T-helper 2 cell treated with Interferon-gamma antibody and Interleukin-4, amounts not matched to agents 5 μg/mL and 100 μg/mL, for 36 hours (primary cell): ENCODE measurements around the gene HLA-DMB.

Source experiments
- DNase-seq: peaks from one replicate; pipeline ENCODE4 v3.0.0; 2021; ENCODE audit warnings: low spot score
- H3K27ac Mint-ChIP-seq: one replicate; pipeline ENCODE4 v1.8.0; 2021; ENCODE audit warnings: mild to moderate bottlenecking, mixed read lengths
- H3K27me3 Mint-ChIP-seq: one replicate; pipeline ENCODE4 v1.8.0; 2021; ENCODE audit warnings: low read depth, mixed read lengths
- H3K36me3 Mint-ChIP-seq: one replicate; pipeline ENCODE4 v1.8.0; 2021; ENCODE audit warnings: low read depth, mixed read lengths
- H3K4me1 Mint-ChIP-seq: one replicate; pipeline ENCODE4 v1.8.0; 2021; ENCODE audit warnings: low read depth, mixed read lengths
- H3K4me3 Mint-ChIP-seq: one replicate; pipeline ENCODE4 v1.8.0; 2022; ENCODE audit warnings: mild to moderate bottlenecking, moderate library complexity, mixed read lengths
- H3K9me3 Mint-ChIP-seq: one replicate; pipeline ENCODE4 v1.8.0; 2021; ENCODE audit warnings: mixed read lengths

The HLA-DMB gene

DNA sequence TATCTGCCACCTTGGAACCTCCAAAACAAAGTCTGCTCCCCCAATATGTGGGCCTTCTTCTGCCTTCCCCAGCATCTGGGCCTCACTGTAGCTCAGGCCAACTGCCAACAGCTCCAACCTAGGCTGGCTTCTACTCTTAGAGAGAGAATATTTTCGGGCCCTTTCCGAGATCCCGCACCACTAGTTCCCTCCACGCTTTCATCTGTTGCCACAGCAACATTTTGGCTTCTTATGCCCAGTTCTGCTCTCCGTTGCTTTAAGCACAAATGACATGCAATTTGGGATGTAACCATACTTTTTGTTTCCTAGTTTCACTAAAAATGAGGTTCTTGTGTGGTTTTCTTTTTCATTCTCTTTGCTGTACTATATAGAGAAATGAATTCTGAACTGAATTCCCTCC lies 53.2 kb downstream of the HLA-DMB start:
- no peak for DNase-seq
- no peak overlapping the region for H3K27ac Mint-ChIP-seq
- no peaks in the 10 kb centered on the region for H3K36me3 Mint-ChIP-seq
- no peaks in the 10 kb centered on the region for H3K4me1 Mint-ChIP-seq
- peaks cover 2% of the 10 kb centered on the region for H3K27me3 Mint-ChIP-seq
- no peaks in the 10 kb centered on the region for H3K9me3 Mint-ChIP-seq
- no peak overlapping the region for H3K4me3 Mint-ChIP-seq

DNA sequence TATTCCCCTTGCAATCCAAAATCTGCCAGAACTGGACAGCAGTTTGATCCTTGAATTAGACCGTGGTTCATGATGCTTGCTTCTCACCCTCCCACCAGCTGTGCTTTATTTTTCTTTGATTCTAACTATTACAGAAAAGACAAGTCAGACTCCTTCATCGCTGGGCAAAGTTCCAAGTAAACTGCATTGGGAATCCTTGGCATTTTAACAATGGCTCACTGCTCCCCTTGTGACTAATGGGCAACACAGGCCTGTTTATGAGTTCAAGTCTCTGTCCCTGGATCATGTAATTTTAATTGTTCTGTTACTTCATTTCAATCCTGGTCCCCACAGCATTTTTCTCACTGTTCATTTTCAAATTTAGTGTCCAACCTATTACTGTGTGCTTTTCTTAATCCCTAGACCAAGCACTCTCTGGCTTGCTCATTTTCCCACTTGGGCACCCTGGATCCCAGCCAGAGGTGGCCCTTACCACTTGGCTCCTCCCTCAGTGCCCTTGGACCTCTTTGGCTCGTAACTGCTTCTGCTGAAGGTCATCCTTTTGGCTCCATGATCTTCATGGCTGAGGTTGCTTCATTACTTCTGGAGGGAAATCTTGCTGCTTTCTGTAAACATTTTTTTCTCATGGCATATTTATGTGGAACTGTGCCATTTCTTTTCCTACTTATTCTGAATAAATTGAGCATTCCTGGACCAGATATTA lies 54.0 kb downstream of the HLA-DMB start:
- DNase-seq: no peak
- no peak overlapping the region for H3K4me3 Mint-ChIP-seq
- H3K36me3 Mint-ChIP-seq: no peaks in the 10 kb centered on the region
- H3K27ac Mint-ChIP-seq: no peak overlapping the region
- H3K9me3 Mint-ChIP-seq: no peaks in the 10 kb centered on the region
- H3K4me1 Mint-ChIP-seq: no peaks in the 10 kb centered on the region
- peaks cover 2% of the 10 kb centered on the region for H3K27me3 Mint-ChIP-seq

DNA sequence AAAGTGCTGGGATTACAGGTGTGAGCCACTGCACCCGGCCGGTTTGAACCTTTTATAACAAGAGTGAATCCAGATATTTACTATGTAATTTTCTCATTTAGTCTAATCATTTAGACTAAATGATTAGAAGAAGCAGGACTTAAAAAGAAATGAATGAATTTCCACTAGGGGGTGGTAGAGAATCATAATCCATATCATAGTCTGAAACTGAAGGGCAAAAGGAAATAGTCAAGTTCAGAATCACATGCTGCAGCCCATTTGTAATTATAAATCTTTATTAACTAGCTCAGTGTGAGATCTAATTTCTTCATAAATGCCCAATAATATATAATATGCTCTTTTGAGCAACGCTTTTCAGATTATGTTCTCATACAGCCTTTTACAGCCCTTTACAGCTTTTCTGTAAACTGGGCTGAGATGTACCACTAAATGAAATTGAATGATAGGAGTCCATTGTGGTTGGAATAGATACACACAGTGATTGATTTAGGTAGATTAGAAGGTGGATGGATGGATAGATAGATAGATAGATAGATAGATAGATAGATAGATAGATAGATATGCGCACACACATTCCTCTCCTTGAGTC lies 55.0 kb downstream of the HLA-DMB start:
- Mint-ChIP-seq H3K4me1 (no peaks in the 10 kb centered on the region), H3K27ac (no peak overlapping the region), H3K27me3 (peaks cover 2% of the 10 kb centered on the region), H3K4me3 (no peak overlapping the region), H3K9me3 (no peaks in the 10 kb centered on the region), H3K36me3 (peaks cover 5% of the 10 kb centered on the region)
- DNase-seq: no peak
